Measurements from ENCODE around the gene C10orf53. TPM values are rescaled to one million over a fixed set of nuclear protein-coding genes. Genes with fewer than 3 reads are reported as not detected.
A peak's percentile ranks its signal among the peaks of the same experiment; 100 is the strongest.

The C10orf53 gene
- total and polyA plus RNA-seq, 2 donors from 2014 or later = not detected

DNA sequence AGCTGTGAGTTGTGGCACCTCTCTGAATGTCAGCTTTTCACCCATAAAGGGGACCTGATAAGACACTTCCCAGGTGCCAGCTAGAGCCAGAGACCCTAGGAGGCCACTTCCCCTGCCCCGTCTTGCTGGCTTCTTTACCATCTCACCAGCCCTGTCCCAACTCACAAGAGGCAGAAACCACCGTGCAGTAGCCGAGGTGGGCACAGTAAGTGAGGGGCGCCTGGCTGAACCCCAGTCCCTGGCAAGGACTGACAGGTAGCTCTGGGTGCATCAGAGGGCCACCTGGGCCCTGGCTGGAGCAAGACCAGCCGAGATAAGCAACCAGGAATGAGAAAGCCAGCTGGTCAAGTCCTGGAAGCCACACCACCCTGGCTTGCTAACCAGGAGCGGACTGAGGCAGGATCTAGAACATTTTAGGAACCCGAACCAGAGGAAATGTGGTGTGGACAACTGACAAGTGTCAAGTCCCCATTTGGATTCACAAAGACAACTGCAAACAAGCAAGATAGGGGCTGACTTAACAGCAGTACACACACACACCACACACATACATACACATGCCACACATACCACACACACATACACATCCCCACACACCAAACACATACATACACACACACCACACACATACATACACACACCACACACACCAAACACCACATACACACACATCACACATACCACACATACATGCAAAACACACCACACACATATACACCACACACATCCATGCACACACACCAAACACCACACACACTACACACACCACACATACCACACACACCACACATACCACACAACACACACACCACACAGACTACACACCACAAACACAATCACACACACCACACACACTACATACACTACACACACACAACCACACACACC lies 61.9 kb downstream of the C10orf53 start:
- Histone ChIP-seq H3K27ac (ENCODE audit: low read depth in 2 of 2, low read length in 2 of 2) (no peak overlapping the region), H3K36me3 (ENCODE audit: control insufficient read depth in 2 of 3, insufficient read depth in 3 of 3, low read length in 3 of 3) (peaks cover 0 to 67% (median 51%) of the 10 kb centered on the region in 3 donors), H3K4me3 (ENCODE audit: low read length in 3 of 3) (no peak overlapping the region), H3K9ac (ENCODE audit: low read length in 3 of 3) (no peak overlapping the region), H3K4me1 (ENCODE audit: control insufficient read depth in 2 of 3, insufficient read depth in 2 of 3, low read depth in 1 of 3, low read length in 3 of 3) (no peaks in the 10 kb centered on the region), H3K27me3 (ENCODE audit: control insufficient read depth, insufficient read depth, low read length) (no peaks in the 10 kb centered on the region), H3K9me3 (ENCODE audit: control insufficient read depth in 2 of 3, insufficient read depth in 1 of 3, low read length in 3 of 3) (no peaks in the 10 kb centered on the region)
- TF ChIP-seq CTCF (IDR thresholded peaks at IDR 0.05; ENCODE audit: borderline replicate concordance, extremely low read depth, insufficient read depth) = no peak
- intact Hi-C loops (cut with DNase I) = no loop called here
- no peak for FAIRE-seq
- DNase-seq = peak in 1 of 5 donors; percentile 26

DNA sequence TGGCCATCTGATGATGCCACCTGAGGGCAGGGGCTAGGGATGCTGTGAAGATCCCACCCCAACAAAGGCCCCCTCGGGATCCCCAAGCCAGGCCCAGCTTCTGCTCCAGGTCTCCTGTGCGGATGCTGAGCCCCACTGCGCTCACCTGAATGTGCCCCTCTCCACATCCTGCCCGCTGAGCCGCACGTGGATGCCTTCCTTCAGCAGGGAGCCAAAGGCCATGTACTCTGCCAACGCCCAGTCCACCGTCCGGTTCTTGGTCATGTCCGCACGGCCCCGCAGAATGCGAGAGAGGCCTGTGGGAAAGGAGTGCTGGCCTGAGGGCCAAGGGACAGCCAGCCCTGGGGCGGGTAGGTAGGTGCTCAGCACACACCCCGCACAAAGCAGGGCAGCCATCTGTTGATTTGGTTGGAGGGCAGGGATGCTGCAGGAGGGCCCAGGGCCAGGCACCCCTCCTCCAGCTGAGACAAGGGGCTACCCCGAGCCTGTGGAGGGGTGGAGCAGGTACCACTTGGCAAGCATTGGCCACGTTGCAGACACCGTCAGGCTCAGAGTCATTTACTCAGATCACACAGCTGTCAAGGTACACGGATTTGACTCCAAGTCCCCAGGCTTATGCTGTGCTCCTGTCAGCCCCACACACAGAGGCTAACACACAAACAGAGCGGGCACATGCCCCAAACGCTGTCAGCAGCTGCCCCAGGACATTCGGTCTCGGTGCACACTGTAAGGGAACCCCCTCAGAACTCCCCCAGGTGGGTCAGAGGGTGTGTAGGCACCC lies 63.4 kb downstream of the C10orf53 start:
- no peak for DNase-seq
- Histone ChIP-seq H3K27me3 (ENCODE audit: control insufficient read depth, insufficient read depth, low read length) (no peaks in the 10 kb centered on the region), H3K36me3 (ENCODE audit: control insufficient read depth in 2 of 3, insufficient read depth in 3 of 3, low read length in 3 of 3) (peaks cover 0 to 75% (median 54%) of the 10 kb centered on the region in 3 donors), H3K4me3 (ENCODE audit: low read length in 3 of 3) (no peak overlapping the region), H3K9ac (ENCODE audit: low read length in 3 of 3) (no peak overlapping the region), H3K9me3 (ENCODE audit: control insufficient read depth in 2 of 3, insufficient read depth in 1 of 3, low read length in 3 of 3) (no peaks in the 10 kb centered on the region), H3K4me1 (ENCODE audit: control insufficient read depth in 2 of 3, insufficient read depth in 2 of 3, low read depth in 1 of 3, low read length in 3 of 3) (no peaks in the 10 kb centered on the region), H3K27ac (ENCODE audit: low read depth in 2 of 2, low read length in 2 of 2) (no peak overlapping the region)
- FAIRE-seq = no peak
- TF ChIP-seq CTCF (IDR thresholded peaks at IDR 0.05; ENCODE audit: borderline replicate concordance, extremely low read depth, insufficient read depth) = no peak
- intact Hi-C loops (cut with DNase I) = no loop called here

DNA sequence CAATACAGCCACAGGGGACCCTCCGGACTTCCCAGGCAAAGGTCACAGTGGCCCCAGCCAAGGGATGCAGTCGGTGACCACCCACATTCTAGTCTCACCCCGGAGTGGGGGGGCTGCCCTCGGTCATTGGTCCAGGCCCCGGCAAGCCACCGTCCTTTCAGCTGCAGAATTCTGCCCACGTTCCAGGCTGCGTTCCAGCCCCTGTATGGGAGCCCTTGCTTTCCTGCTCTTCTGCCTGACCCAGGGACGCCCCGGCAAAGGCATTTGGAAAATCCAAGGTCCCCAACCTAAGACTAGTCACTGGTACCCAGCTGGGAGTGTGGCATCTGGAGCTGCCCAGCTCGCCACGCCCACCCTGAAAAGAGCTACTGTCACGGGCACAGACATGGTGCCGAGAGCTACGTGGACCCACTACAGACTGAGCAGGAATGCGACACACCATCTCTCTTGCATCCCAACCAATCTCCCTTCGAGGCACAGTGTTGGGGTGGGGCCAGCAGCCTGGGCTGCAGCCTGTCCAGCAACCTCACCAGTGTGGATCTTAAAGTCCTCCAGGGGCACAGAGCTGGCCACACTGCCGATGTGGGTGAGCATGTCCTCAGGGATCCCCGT lies 64.1 kb downstream of the C10orf53 start:
- Histone ChIP-seq H3K27me3 (ENCODE audit: control insufficient read depth, insufficient read depth, low read length) (no peaks in the 10 kb centered on the region), H3K27ac (ENCODE audit: low read depth in 2 of 2, low read length in 2 of 2) (no peak overlapping the region), H3K36me3 (ENCODE audit: control insufficient read depth in 2 of 3, insufficient read depth in 3 of 3, low read length in 3 of 3) (peaks cover 0 to 75% (median 52%) of the 10 kb centered on the region in 3 donors), H3K9ac (ENCODE audit: low read length in 3 of 3) (no peak overlapping the region), H3K4me1 (ENCODE audit: control insufficient read depth in 2 of 3, insufficient read depth in 2 of 3, low read depth in 1 of 3, low read length in 3 of 3) (no peaks in the 10 kb centered on the region), H3K4me3 (ENCODE audit: low read length in 3 of 3) (no peak overlapping the region), H3K9me3 (ENCODE audit: control insufficient read depth in 2 of 3, insufficient read depth in 1 of 3, low read length in 3 of 3) (no peaks in the 10 kb centered on the region)
- DNase-seq = no peak
- no peak for FAIRE-seq
- no peak for TF ChIP-seq CTCF (IDR thresholded peaks at IDR 0.05; ENCODE audit: borderline replicate concordance, extremely low read depth, insufficient read depth)
- intact Hi-C loops (cut with DNase I) = no loop called here
